Amniotic epithelial cell (primary cell): ENCODE data around the gene GIPC1.
A peak's percentile ranks its signal among the peaks of the same experiment; 100 is the strongest.
"Not testable (repeated sequence)": the region's sequence is repeated elsewhere in the genome, so short reads cannot be mapped to it uniquely, and the experiment has no call there.

Experiments used
- DNase-seq: peaks from one replicate; pipeline ENCODE4 v3.0.0-alpha.2; 2010; ENCODE audit warnings: low read depth

Gene GIPC1

DNA sequence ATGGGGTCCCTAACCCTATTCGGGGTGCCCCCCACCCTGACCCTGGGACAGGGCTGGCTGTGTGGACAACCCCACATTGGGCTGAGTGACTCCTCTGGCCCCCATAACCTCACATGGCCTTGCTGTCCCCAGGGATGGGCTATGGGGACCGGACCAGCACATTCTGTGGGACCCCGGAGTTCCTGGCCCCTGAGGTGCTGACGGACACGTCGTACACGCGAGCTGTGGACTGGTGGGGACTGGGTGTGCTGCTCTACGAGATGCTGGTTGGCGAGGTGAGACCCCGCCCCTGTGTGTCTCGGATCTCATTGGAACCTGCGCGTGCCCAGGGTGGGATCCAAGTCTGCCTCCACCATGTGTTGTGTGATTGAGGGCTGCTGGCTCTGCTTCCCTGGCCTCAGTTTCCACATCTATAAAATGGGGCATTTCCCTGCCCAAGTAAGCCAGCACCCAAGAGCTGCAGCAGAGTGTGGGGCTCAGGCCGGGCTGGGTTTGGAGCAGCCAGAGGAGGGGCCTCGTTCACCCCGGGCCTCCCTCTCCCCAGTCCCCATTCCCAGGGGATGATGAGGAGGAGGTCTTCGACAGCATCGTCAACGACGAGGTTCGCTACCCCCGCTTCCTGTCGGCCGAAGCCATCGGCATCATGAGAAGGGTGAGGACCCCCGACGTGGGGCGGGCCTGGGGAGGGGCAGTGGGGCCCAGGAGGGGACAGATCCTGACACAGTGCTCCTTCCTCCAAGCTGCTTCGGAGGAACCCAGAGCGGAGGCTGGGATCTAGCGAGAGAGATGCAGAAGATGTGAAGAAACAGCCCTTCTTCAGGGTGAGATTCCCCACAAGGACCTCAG lies 25.7 kb downstream of the GIPC1 start:
- DNase-seq, result no peak

DNA sequence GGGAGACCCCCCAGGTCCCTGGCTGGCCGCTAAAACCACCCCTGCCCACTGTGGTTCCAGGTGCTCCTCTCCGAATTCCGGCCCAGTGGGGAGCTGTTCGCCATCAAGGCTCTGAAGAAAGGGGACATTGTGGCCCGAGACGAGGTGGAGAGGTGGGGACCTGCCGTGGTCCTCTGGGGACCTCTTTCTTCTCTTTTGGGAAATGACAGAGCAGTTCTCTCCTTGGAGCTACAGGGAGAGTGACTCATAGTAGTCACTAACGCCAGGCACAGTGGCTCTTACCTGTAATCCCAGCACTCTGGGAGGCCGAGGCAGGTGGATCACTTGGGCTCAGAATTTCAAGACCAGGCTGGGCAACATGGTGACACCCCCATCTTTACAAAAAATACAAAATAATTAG lies 28.1 kb downstream of the GIPC1 start:
- no peak for DNase-seq

DNA sequence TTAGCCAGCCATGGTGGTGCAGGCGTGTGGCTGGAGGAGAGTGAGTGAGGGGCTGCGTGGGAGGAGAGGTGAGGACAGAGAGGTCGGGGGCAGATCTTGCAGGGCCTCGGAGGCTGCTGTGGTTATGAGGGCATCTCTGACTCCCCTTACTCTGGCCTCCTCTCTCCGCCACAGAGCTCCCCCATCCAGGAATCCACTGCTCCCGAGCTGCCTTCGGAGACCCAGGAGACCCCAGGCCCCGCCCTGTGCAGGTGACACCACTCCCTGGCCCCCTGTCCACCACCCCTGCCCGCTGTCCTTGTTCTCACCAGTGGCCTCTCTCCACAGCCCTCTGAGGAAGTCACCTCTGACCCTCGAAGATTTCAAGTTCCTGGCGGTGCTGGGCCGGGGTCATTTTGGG lies 28.5 kb downstream of the GIPC1 start:
- no peak for DNase-seq

DNA sequence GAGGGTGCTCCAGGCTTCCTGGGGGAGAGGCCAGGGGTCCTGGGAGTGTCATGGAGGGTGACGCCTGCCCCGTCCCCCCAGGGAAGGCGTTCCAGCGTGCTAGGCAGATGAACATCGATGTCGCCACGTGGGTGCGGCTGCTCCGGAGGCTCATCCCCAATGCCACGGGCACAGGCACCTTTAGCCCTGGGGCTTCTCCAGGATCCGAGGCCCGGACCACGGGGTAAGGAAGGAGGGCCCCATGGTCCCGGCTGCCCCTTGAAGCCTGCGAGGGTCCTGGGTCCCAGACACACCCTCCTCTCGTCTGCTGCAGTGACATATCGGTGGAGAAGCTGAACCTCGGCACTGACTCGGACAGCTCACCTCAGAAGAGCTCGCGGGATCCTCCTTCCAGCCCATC lies 32.2 kb downstream of the GIPC1 start:
- DNase-seq, result no peak

DNA sequence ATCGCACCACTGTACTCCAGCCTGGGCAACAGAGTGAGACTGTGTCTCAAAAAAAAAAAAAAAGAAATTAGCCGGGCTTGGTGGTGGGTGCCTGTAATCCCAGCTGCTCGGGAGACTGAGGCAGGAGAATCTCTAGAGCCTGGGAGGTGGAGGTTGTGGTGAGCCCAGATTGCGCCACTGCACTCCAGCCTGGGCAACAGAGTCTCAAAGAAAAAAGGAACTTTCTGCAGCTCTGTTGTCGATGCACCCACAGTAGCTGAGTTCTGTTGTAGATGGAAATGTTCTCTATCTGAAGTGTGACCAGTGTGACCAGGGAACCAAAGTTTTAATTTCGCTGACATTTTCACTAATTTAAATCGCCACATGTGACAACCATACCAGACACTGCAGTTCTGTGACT lies 33.5 kb downstream of the GIPC1 start:
- DNase-seq, result not testable (repeated sequence)

DNA sequence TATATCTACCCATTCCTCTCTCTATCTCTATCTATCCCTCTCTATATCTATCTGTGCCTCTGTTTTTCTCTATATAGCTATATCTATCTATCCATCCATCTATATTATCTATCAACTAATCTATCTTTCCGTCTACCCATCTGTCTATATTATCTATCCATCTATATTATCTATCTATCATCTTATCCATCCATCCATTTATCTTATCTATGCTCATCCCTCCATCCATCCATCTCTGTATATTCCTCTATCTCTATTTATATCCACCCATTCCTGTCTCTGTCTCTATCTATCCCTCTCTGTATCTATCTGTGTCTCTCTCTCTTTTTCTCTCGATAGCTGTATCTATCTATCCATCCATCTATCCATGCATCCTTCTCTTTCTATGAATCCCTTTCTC lies 35.0 kb downstream of the GIPC1 start:
- DNase-seq, result no peak

DNA sequence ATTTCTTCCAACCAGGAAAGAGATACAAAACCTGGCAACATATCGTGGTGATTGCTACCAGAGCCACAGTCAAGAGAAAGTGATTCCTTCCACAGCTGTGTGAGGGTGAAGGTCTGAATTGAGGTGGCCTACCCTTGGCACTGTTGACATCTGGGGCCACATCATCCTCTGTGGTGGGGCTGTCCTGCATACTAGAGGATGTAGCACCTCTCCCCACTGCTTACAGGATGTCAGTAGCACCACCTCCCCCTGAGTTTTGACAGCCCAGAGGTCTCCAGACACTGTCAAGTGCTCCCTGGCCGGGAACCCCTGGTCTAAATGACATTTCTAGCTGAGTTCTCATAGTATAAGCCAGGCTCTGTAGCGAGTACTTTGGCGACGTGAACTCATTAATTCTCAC lies 36.2 kb downstream of the GIPC1 start:
- no peak for DNase-seq

DNA sequence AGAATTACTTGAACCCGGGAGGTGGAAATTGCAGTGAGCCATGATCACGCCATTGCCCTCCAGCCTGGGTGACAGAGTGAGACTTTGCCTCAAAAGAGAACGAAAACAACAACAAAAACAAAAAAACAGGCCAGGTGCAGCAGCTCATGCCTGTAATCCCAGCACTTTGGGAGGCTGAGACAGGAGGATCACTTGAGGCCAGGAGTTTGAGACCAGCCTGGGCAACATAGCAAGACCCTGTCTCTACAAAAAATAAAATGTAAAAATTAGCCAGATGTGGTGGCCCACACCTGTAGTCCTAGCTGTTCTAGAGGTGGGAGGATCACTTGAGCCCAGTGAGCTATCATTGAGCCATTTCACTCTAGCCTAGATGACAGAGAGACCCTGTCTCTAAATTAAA lies 43.6 kb downstream of the GIPC1 start:
- DNase-seq, result not testable (repeated sequence)

DNA sequence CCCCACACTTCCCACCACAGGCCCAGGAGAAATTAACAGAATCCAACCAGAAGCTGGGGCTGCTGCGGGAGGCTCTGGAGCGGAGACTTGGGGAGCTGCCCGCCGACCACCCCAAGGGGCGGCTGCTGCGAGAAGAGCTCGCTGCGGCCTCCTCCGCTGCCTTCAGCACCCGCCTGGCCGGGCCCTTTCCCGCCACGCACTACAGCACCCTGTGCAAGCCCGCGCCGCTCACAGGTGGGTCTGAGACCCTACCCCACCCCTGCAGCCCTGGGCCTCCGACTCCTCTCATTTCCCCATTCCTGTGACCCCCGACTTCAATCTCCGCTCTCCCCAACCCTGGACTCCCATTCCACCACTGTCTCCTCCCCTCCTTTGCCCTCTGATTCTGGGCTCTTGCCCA lies 45.1 kb downstream of the GIPC1 start:
- DNase-seq, result no peak

DNA sequence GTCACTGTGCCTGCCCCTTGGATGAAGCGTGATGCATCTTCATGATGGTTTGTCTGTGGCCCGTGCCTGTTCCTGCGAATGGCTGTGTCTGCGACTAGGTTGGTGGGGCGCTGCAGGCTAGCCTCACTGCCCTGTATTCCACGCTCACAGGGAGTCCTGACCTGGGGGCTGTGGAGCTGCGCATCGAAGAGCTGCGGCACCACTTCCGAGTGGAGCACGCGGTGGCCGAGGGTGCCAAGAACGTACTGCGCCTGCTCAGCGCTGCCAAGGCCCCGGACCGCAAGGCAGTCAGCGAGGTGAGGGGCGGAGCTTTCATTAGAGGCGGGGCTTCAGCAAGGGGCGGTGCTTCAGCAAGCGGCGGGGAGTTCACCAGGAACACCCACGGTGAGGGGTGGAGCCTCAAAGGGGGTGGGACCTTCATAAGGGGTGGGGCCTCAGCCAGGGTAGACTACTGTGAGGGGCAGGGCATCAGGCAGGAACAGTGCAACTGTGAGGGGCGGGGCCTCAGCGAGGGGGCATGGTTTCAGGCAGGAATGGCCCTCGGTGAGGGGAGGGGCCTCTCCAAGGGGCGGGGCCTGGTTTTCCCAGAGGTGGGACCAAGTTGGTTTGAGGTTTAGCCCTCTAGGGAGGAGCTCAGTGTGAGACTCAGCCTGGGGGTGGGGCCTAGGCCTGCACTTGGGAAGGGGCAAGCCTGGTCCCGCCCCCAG lies 45.6 kb downstream of the GIPC1 start:
- peak; percentile 37 for DNase-seq

DNA sequence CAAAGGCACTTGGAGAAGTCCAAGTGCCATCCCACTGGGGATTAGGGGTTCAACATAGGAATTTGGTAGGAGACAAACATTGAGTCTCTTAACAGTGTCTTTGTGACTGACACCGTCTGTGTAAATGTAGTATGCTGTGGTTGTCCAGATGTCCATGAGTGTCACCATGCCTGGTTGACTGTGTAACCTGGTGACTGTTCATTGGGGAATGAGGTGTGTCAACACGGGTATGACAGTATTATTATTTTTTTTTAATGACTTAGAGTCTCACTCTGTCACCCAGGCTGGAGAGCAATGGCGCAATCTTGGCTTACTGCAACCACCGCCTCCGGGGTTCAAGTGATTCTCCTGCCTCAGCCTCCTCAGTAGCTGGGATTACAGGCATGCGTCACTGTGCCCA lies 46.6 kb downstream of the GIPC1 start:
- DNase-seq, result no peak

DNA sequence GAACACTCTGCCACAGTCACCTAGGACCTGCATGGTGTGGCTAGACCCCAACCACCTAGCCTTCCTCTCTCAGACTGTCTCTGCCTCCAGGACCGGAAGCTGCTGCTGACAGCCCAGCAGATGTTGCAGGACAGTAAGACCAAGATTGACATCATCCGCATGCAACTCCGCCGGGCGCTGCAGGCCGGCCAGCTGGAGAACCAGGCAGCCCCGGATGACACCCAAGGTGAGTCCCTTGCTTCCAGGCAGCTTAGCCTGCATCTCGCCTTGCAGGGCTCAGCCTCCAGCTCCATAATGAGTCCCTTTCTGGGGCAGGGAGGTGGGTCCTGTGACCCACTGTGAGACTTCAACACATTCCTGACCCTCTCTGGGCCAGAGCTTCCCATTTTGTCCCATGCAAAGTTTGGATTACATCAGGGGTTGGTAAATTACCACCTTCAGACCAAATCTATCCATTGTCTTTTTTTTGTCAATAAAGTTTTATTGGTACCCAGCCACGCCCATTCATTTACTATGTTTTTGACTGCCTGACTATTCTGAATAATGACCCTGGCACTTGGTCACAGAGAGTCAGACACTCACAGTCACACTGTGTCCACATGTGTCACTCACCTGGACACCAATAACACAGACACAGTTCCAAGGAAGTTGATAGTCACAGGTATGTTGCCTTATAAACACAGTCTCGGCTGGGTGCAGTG lies 49.4 kb downstream of the GIPC1 start:
- no peak for DNase-seq

DNA sequence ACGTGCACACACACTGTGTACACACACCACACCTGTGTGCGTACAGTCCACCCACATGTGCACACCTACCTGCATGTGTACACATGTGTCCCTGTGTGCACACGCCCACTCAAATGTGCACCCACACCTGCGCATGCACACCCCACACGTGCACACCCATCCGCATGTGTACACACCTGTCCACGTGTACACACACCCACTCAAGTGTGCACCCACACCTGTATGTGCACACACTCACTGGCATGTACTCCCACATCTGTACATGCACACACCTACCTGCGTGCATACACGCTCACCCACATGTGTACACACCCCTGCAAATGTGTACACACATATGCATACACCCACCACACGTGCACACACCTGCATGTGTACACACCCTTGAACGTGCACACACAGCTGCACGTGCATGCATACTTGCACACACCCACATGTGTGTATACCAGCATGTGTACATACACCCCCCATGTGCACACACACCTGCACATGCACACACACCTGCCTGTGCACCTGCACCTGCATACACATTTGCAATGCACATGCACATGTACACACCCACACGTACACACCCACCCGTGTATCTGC lies 52.2 kb downstream of the GIPC1 start:
- no peak for DNase-seq

DNA sequence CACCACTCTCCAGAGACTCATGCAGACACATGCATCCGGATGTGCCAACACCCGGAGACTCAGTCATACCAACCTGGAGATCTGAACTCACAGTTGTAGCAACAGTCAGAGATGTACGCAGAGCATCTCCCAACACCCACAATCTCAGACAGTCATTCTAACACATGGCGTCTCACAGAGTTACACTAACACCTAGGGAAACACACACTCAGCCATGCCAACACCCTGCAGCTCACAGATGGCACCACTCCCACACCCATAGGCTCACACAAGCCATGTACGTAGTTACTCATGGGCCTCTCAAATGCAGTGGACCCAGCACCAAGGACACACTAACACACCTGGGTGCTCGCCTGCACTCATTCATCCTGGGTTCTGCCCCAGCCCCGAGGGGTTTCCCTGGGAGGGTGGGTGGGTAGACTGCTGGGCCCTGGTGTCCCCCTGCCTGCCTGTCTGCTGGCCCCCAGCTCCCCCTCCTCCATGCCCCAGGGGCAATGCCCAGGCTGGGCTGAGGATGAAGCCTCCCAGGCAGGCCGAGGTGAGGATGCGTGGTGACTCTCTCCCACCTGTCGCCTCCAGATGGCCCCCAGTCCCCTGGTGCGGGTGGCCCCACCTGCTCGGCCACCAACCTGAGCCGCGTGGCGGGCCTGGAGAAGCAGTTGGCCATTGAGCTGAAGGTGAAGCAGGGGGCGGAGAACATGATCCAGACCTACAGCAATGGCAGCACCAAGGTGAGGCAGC lies 52.9 kb downstream of the GIPC1 start:
- no peak for DNase-seq

DNA sequence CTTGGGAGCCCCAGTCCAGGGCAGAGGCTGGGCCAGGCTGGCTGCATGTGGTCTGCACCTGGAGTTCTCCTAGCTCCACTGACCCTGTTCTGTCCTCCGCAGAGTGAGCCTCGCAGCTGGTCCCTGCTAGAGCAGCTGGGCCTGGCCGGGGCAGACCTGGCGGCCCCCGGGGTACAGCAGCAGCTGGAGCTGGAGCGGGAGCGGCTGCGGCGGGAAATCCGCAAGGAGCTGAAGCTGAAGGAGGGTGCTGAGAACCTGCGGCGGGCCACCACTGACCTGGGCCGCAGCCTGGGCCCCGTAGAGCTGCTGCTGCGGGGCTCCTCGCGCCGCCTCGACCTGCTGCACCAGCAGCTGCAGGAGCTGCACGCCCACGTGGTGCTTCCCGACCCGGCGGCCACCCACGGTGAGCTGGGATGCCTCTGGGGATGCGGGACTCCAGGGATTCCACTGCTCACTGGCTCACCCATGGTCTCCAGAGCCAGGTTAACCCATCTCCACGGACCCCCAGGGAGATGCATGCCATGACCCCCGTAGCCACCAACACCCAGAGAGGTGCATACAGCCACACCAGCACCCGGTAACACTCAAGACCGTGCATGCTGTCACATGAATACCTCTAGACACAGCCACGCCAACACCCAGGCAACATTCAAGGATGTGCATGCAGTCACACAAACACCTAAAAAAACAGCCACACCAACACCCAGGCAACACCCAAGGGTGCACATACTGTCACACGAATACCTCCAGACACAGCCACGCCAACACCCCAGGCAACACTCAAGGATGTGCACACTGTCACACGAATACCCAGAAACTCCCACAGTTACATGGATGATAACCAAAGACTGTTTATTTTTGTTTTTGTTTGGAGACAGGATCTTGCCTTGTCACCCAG lies 54.6 kb downstream of the GIPC1 start:
- DNase-seq, result no peak

DNA sequence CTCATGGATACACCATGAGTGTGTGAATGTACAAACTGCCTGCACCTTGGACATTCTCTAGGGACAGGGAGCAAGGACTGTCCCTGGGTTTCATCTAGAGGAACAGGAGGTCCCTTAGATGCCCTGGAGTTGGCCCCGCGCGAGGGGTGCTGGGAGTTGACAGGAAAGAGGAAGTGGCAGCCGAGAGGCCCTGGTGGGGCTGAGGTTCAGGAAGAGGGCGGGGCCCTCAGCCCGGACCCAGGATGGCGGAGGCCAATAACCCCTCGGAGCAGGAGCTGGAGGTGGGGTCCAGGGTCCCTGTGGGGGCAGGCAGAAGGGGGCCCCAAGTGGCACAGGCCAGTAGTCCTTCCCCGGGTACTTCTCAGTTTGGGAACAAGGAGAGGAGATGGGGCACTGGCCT lies 55.9 kb downstream of the GIPC1 start:
- DNase-seq, result no peak

DNA sequence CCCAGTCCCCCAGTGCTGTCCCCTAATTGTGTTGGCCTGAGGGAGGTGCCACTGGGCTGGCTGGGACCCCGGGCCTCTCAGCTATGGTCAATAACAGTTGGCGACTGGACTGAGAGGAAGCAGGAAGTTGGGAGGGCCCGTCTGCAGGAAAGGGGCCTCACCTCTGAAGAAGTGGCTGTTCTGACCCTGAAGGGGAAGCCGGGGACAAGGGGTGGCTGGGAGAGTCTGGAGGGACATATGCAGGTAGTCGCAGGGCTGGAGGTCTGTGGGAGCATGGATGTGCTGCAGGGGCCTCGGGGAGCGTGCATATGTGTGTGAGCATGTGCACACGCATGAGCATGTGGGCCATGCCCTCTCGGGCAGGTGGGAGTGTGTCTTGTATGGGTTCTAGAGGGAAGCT lies 56.9 kb downstream of the GIPC1 start:
- no peak for DNase-seq

DNA sequence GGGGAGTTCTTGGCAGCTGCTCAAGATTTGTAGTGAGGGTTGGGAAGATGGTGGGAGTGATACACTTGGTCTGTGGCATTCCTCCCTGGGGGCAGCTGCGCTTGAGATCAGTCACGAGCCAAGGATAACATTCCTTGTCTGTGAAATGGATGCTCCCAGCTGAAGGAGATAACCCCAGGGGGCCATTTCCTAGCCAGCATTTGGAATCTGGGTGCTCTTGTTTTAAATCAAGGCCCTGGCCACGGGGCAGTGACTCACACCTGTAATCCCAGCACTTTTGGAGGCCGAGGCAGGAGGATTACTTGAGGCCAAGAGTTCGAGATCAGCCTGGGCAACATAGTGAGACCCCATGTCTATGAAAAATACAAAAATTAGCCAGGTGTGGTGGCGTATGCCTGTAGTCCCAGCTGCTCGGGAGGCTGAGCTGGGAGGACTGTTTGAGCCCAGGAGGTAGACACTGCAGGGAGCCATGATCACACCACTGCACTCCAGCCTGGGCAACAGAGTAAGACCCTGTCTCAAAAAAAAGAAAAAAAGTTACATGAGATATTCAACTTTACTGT lies 58.3 kb downstream of the GIPC1 start:
- DNase-seq, result no peak

DNA sequence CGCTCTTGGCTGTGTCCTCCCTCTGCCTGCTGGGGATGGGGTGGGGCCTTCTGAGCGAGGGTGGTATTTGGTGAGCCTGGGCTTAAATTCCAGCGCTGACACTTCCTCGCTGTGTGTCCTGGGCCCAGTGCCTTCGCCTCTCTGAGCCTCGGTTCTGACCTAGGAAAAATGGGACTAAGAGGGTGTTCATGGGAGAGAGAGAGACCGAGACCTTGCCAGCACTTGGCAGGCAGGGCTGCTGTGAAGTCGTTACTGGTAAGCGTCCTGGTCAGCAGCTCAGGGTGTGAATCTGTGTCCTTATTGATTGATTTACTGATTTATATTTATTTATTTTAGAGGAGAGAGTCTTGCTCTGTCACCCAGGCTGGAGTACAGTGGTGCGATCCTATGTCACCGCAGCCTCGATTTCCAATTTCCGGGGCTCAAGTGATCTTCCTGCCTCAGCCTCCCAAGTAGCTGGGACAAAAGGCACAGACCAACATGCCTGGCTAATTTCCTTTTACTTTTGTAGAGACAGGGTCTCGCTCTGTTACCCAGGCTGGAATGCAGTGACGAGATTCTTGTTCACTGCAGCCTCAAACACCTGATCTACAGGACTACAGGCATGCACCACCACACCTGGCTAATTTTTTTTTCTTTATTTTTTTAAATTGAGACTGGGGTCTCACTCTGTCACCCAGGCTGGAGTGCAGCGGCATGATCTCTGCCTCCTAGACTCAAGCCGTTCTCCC lies 60.4 kb downstream of the GIPC1 start:
- DNase-seq, result no peak
